ENCODE measurements around the gene ATF6. TPM values are rescaled to one million over a fixed set of nuclear protein-coding genes. Genes with fewer than 3 reads are reported as not detected.

Gene ATF6
- total and polyA plus RNA-seq, 9 of the 15 experiments (the other 6 are each of a cell fraction or from before 2014, with no cell fraction given): 11.7 to 32.4 (median 20.4) TPM

DNA sequence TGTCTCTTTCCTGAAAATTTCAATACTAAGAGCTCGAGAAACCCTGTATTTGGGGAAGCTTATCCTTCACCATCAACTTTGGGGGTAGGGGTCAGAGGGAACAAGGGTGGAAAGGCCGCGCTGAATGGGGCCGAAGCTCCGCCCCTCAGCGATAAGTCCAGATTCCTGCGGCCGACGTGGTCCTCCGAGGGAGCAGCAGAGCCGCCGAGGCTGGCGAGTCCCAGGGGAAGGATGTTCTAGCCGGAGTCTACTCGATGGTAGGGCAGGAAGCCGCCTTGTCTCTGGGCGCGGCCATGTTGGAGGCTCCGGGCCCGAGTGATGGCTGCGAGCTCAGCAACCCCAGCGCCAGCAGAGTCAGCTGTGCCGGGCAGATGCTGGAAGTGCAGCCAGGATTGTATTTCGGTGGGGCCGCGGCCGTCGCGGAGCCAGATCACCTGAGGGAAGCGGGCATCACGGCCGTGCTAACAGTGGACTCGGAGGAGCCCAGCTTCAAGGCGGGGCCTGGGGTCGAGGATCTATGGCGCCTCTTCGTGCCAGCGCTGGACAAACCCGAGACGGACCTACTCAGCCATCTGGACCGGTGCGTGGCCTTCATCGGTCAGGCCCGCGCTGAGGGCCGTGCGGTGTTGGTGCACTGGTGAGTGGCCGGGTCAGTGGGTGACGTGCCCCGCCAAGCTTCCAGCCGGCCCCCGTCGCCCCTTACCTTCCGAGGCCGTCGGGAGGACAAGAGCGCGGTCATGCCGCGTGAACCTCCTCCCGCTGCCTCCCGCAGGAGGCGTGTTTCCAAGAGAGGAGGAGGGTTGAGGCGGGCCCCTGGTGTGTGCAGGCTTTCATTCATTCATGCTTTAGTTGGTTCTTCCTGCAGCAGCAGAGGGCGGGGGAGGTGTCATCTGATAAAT, 16.4 kb upstream of the ATF6 start, which contains the start of gene DUSP12 (continued):
- TF ChIP-seq, protein P1, sequence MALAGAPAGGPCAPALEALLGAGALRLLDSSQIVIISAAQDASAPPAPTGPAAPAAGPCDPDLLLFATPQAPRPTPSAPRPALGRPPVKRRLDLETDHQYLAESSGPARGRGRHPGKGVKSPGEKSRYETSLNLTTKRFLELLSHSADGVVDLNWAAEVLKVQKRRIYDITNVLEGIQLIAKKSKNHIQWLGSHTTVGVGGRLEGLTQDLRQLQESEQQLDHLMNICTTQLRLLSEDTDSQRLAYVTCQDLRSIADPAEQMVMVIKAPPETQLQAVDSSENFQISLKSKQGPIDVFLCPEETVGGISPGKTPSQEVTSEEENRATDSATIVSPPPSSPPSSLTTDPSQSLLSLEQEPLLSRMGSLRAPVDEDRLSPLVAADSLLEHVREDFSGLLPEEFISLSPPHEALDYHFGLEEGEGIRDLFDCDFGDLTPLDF (CRISPR knock-in tag; IDR thresholded peaks at IDR 0.05): peak; percentile 62; the same call in 1 of the 2 replicates
- TF ChIP-seq YY1 (IDR thresholded peaks at IDR 0.05; ENCODE audit: borderline replicate concordance in 1 of 3, control insufficient read depth in 1 of 3, extremely low read depth in 1 of 3, insufficient read depth in 3 of 3, insufficient read length in 1 of 3, insufficient replicate concordance in 2 of 3, low read depth in 1 of 3, low read length in 2 of 3) (peak; percentile 92 to 98 (median 98)), ZNF695 (CRISPR knock-in tag; IDR thresholded peaks at IDR 0.05) (no peak), NR2C2 (CRISPR knock-in tag; IDR thresholded peaks at IDR 0.05) (peak; percentile 68; the same call in 1 of the 2 replicates), NR2C2 (tag; IDR thresholded peaks at IDR 0.05) (peak; percentile 93), MAFF (IDR thresholded peaks at IDR 0.05; ENCODE audit: low read length) (no peak), ZNF282 (CRISPR knock-in tag; IDR thresholded peaks at IDR 0.05) (no peak; the same call in none of the 2 replicates), MECOM (CRISPR knock-in tag; IDR thresholded peaks at IDR 0.05) (no peak), SP1 (CRISPR knock-in tag; IDR thresholded peaks at IDR 0.05) (peak; percentile 85)
- TF ChIP-seq, protein P2, sequence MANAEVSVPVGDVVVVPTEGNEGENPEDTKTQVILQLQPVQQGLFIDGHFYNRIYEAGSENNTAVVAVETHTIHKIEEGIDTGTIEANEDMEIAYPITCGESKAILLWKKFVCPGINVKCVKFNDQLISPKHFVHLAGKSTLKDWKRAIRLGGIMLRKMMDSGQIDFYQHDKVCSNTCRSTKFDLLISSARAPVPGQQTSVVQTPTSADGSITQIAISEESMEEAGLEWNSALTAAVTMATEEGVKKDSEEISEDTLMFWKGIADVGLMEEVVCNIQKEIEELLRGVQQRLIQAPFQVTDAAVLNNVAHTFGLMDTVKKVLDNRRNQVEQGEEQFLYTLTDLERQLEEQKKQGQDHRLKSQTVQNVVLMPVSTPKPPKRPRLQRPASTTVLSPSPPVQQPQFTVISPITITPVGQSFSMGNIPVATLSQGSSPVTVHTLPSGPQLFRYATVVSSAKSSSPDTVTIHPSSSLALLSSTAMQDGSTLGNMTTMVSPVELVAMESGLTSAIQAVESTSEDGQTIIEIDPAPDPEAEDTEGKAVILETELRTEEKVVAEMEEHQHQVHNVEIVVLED (CRISPR knock-in tag; IDR thresholded peaks at IDR 0.05): peak; percentile 30; the same call in 1 of the 2 replicates
- TF ChIP-seq, protein P3, sequence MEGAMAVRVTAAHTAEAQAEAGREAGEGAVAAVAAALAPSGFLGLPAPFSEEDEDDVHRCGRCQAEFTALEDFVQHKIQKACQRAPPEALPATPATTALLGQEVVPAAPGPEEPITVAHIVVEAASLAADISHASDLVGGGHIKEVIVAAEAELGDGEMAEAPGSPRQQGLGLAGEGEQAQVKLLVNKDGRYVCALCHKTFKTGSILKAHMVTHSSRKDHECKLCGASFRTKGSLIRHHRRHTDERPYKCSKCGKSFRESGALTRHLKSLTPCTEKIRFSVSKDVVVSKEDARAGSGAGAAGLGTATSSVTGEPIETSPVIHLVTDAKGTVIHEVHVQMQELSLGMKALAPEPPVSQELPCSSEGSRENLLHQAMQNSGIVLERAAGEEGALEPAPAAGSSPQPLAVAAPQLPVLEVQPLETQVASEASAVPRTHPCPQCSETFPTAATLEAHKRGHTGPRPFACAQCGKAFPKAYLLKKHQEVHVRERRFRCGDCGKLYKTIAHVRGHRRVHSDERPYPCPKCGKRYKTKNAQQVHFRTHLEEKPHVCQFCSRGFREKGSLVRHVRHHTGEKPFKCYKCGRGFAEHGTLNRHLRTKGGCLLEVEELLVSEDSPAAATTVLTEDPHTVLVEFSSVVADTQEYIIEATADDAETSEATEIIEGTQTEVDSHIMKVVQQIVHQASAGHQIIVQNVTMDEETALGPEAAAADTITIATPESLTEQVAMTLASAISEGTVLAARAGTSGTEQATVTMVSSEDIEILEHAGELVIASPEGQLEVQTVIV (CRISPR knock-in tag; IDR thresholded peaks at IDR 0.05; ENCODE audit: borderline replicate concordance): no peak
- TF ChIP-seq, protein P4, sequence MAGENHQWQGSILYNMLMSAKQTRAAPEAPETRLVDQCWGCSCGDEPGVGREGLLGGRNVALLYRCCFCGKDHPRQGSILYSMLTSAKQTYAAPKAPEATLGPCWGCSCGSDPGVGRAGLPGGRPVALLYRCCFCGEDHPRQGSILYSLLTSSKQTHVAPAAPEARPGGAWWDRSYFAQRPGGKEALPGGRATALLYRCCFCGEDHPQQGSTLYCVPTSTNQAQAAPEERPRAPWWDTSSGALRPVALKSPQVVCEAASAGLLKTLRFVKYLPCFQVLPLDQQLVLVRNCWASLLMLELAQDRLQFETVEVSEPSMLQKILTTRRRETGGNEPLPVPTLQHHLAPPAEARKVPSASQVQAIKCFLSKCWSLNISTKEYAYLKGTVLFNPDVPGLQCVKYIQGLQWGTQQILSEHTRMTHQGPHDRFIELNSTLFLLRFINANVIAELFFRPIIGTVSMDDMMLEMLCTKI (IDR thresholded peaks at IDR 0.05; ENCODE audit: partially characterized antibody): no peak
